ENCODE data around the gene OPRM1.

OPRM1 gene

DNA sequence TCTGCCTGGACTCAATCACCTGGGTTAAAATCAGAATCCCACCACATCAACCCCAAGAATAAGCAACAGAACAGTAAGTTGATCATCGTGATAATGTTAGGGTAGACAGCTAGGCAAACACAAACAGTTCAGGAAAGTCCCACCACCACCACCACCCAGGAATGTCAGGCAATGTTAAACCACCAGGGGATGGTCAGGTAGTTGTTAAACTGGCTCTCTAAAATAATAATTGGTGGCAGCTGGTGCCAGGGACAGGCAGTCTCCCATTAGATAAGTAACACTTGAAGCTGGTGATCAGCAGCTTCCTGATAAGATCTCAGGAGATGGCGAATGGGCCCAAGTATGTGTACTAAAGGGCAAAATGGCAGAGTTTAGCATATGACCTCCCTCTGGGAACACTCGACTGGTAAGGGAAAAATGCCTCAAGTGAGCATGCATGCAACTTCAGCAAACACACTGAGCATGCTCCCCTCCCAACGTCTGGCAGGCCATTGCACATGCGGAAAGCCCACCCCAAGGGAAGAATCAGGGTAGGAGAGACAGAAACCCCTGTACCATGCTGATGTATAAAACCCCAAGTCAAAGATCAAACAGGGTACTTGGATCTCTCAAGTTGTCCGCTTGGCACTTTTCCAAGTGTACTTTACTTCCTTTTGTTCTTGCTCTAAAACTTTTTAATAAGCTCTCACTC, 250.9 kb downstream of the OPRM1 start:
- no peak for DNase-seq

DNA sequence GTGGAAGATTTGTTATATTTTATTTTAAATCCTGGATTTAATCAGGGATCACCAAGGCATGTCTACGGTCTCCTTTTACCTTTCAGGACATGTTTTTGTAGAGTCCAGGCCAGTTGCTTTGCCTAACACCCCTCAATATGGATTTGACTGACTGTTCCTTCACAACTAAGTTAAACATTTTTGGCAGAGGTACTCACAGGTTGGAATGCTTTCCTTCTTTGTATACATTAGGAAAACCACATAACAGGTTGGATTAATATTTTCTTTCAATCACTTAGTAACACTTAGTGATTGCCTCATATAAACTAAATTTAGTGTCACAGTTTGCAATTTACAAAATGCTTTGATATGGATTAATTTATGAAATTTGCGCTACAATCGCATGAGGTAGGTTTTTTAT, 253.0 kb downstream of the OPRM1 start:
- no peak for DNase-seq

DNA sequence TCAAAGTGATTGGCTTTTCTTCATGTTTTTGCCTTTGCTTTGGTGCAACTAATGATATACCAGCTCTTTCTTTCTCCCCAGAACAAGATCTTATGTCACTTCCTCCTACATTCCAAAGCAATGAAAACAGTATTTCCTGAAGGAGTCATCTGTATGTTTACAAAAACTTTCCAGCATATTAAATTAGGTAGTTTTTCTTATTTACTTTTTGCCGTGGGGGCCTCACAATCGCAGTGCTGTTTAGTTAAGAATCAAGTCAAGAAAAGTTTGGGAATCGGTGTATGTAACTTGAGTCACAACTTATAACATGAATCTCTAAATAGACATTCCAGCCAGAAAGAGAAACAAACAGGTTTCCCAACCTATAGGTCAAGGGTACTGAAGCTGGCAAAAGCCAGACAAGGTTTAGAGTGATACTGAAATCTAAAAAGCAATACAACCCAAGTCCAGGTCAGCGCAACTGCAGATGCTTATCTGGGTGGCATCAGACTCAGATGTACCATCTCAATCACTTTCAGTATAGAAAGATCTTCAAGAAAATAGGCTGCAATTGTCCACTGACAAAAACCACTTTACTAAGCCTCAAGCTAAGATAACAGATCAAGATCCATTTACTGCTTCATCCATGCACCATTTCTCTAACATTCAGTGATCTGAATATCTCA, 253.9 kb downstream of the OPRM1 start:
- no peak for DNase-seq

DNA sequence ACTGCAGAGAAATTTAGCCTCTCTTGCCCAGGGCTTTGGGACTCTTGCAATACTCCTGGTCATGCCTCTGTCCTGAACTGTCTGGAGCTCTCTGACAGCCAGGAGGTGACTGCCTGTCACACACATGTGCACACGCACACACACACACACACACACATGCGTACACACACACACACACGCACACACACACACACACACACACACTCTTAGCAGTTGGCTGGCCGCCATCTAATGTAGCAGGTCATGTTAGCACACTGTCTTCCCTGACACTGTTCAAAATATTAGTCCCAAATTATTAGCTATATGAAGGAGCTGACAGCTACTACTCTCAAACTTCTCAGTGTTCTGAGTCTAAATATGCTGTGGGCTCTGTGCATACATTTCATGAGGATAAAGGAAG, 256.7 kb downstream of the OPRM1 start:
- no peak for DNase-seq

All from CD4-positive, alpha-beta T cell treated with Interleukin-4 for 1 hour (primary cell).